ENCODE results near the gene VPS13C.

Gene VPS13C

DNA sequence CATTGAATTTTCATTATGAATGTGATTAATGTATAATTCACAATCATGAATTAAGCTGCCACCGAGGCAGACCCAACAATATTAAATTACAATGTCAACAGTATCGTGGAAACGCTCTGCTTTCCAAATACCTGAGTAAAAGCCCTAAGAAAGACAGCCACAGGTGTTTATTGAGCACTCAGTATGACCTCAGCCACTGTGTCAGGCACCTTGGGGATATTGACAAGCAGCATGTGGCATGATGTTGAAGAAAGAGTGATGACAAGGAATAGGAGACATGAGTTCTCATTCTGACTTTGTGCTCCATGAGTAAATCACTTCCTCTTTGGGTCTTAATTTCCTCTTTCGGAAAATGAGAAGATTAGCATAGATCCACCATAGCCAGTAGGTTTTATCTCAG lies 19.3 kb upstream of the VPS13C start:
- Histone ChIP-seq H3K9me2 (replicated peaks; ENCODE audit: control insufficient read depth, low read length) (no peaks in the 10 kb centered on the region), H3K79me2 (ENCODE audit: control insufficient read depth, low read length) (no peaks in the 10 kb centered on the region), H3K27me3 (ENCODE audit: control insufficient read depth, low read length) (peaks cover under 1% of the 10 kb centered on the region; the same call in 1 of the 2 replicates), H3K4me1 (ENCODE audit: control insufficient read depth, low read length) (no peaks in the 10 kb centered on the region), H3K4me3 (ENCODE audit: low read length) (no peak overlapping the region), H3K36me3 (ENCODE audit: control insufficient read depth, low read length) (no peaks in the 10 kb centered on the region), H3F3A (ENCODE audit: control insufficient read depth, insufficient read depth) (no peaks in the 10 kb centered on the region), H3K9me3 (ENCODE audit: control insufficient read depth, insufficient read depth, low read length) (no peaks in the 10 kb centered on the region), H3K27ac (ENCODE audit: low read depth, low read length) (no peak overlapping the region), H4K20me1 (ENCODE audit: control insufficient read depth, insufficient read depth, low read depth, low read length) (no peaks in the 10 kb centered on the region), H3K4me2 (ENCODE audit: low read length) (no peak overlapping the region)
- TF ChIP-seq, protein P1, sequence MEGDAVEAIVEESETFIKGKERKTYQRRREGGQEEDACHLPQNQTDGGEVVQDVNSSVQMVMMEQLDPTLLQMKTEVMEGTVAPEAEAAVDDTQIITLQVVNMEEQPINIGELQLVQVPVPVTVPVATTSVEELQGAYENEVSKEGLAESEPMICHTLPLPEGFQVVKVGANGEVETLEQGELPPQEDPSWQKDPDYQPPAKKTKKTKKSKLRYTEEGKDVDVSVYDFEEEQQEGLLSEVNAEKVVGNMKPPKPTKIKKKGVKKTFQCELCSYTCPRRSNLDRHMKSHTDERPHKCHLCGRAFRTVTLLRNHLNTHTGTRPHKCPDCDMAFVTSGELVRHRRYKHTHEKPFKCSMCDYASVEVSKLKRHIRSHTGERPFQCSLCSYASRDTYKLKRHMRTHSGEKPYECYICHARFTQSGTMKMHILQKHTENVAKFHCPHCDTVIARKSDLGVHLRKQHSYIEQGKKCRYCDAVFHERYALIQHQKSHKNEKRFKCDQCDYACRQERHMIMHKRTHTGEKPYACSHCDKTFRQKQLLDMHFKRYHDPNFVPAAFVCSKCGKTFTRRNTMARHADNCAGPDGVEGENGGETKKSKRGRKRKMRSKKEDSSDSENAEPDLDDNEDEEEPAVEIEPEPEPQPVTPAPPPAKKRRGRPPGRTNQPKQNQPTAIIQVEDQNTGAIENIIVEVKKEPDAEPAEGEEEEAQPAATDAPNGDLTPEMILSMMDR (IDR thresholded peaks at IDR 0.05; ENCODE audit: low read depth, low read length, poor library complexity, severe bottlenecking): no peak
- no peak for TF ChIP-seq EZH2phosphoT487 (IDR thresholded peaks at IDR 0.05; ENCODE audit: borderline replicate concordance, low read length)

DNA sequence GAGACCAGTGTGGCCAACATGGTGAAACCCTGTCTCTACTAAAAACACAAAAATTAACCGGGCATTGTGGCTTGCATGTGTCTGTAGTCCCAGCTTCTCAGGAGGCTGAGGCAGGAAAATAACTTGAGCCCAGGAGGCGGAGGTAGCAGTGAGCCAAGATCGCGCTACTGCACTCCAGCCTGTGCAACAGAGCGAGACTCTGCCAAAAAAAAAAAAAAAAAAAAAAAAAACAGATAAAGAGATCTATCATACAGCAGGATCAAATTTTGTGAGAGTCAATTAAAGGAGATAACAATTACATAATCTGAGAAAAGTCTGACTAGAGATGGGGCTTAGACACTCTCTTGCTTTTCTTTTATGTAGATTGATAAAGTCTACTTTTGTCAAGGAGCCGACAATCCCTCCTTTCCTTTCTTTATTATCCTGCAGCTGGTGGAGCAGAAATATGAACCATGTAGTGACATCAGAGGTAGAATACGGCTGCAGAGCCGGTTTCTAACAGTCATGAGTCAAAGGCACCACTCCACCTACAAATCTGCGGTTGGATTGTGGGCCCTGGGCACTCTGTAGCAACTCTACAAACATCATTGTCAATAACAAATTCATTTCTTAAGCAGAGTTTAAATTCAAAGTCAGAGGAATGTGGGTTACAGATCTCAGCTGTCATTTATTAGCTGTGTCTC lies 15.5 kb upstream of the VPS13C start:
- Histone ChIP-seq H3K36me3 (ENCODE audit: control insufficient read depth, low read length) (no peaks in the 10 kb centered on the region), H3K4me3 (ENCODE audit: low read length) (no peak overlapping the region), H3K4me2 (ENCODE audit: low read length) (no peak overlapping the region), H4K20me1 (ENCODE audit: control insufficient read depth, insufficient read depth, low read depth, low read length) (no peaks in the 10 kb centered on the region), H3K4me1 (ENCODE audit: control insufficient read depth, low read length) (no peaks in the 10 kb centered on the region), H3K9me3 (ENCODE audit: control insufficient read depth, insufficient read depth, low read length) (no peaks in the 10 kb centered on the region), H3F3A (ENCODE audit: control insufficient read depth, insufficient read depth) (peaks cover 2% of the 10 kb centered on the region; the same call in 1 of the 2 replicates), H3K27ac (ENCODE audit: low read depth, low read length) (no peak overlapping the region), H3K79me2 (ENCODE audit: control insufficient read depth, low read length) (no peaks in the 10 kb centered on the region), H3K9me2 (replicated peaks; ENCODE audit: control insufficient read depth, low read length) (no peaks in the 10 kb centered on the region), H3K27me3 (ENCODE audit: control insufficient read depth, low read length) (peaks cover 10% of the 10 kb centered on the region)
- no peak for TF ChIP-seq EZH2phosphoT487 (IDR thresholded peaks at IDR 0.05; ENCODE audit: borderline replicate concordance, low read length)
- TF ChIP-seq, protein P1 (IDR thresholded peaks at IDR 0.05; ENCODE audit: low read depth, low read length, poor library complexity, severe bottlenecking): no peak

DNA sequence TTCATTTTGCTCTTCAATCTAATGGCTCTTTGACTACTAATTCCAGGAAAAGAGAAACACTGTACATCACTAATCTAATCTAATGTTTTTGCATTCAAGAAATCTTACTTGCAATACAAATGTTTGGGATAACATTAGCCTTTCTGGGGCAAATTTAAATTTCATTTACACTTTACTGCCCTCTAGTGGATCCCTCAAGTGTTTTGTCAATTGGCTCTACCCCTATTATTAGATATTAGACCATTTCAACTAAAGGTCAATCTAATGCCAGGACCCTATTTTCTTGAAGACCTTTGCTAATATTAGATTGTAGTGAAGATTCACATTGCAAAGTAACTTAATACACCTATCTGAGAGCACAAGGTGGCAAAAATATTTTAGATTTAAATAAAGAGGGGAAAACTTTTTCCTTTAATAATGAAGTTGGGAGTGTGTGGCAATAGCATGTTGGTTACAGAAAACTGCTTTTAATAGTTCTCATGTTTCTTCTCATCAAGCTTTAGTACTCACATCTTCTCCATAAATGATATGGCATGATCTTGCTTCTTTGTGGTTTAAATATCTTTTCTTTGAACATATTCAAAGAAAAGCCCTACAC lies 11.6 kb upstream of the VPS13C start:
- H3K4me2 ChIP-seq (ENCODE audit: low read length): no peak overlapping the region
- H3K4me1 ChIP-seq (ENCODE audit: control insufficient read depth, low read length): peaks cover 18% of the 10 kb centered on the region
- H3K27ac ChIP-seq (ENCODE audit: low read depth, low read length): no peak overlapping the region
- no peaks in the 10 kb centered on the region for H3K79me2 ChIP-seq (ENCODE audit: control insufficient read depth, low read length)
- peaks cover 3% of the 10 kb centered on the region; the same call in 1 of the 2 replicates for H3F3A ChIP-seq (ENCODE audit: control insufficient read depth, insufficient read depth)
- no peak overlapping the region for H3K4me3 ChIP-seq (ENCODE audit: low read length)
- H4K20me1 ChIP-seq (ENCODE audit: control insufficient read depth, insufficient read depth, low read depth, low read length): no peaks in the 10 kb centered on the region
- no peaks in the 10 kb centered on the region for H3K36me3 ChIP-seq (ENCODE audit: control insufficient read depth, low read length)
- H3K27me3 ChIP-seq (ENCODE audit: control insufficient read depth, low read length): peaks cover 33% of the 10 kb centered on the region
- H3K9me2 ChIP-seq (replicated peaks; ENCODE audit: control insufficient read depth, low read length): no peaks in the 10 kb centered on the region
- H3K9me3 ChIP-seq (ENCODE audit: control insufficient read depth, insufficient read depth, low read length): no peaks in the 10 kb centered on the region
- TF ChIP-seq EZH2phosphoT487 (IDR thresholded peaks at IDR 0.05; ENCODE audit: borderline replicate concordance, low read length): no peak
- TF ChIP-seq, protein P1 (IDR thresholded peaks at IDR 0.05; ENCODE audit: low read depth, low read length, poor library complexity, severe bottlenecking): peak; percentile 68
